HG02973 (cell line): ENCODE measurements around the gene KRTAP10-6.
"Not testable (repeated sequence)": the region's sequence is repeated elsewhere in the genome, so short reads cannot be mapped to it uniquely, and the experiment has no call there.

Experiments used
- ATAC-seq: cut with Tn5 transposase; IDR thresholded peaks from one replicate; pipeline ENCODE4 v1.9.1; 2021; ENCODE audit warnings: moderate library complexity; ENCODE audit not compliant: unreplicated experiment

The KRTAP10-6 gene, protein sequence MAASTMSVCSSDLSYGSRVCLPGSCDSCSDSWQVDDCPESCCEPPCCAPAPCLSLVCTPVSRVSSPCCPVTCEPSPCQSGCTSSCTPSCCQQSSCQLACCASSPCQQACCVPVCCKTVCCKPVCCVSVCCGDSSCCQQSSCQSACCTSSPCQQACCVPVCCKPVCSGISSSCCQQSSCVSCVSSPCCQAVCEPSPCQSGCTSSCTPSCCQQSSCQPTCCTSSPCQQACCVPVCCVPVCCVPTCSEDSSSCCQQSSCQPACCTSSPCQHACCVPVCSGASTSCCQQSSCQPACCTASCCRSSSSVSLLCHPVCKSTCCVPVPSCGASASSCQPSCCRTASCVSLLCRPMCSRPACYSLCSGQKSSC

DNA sequence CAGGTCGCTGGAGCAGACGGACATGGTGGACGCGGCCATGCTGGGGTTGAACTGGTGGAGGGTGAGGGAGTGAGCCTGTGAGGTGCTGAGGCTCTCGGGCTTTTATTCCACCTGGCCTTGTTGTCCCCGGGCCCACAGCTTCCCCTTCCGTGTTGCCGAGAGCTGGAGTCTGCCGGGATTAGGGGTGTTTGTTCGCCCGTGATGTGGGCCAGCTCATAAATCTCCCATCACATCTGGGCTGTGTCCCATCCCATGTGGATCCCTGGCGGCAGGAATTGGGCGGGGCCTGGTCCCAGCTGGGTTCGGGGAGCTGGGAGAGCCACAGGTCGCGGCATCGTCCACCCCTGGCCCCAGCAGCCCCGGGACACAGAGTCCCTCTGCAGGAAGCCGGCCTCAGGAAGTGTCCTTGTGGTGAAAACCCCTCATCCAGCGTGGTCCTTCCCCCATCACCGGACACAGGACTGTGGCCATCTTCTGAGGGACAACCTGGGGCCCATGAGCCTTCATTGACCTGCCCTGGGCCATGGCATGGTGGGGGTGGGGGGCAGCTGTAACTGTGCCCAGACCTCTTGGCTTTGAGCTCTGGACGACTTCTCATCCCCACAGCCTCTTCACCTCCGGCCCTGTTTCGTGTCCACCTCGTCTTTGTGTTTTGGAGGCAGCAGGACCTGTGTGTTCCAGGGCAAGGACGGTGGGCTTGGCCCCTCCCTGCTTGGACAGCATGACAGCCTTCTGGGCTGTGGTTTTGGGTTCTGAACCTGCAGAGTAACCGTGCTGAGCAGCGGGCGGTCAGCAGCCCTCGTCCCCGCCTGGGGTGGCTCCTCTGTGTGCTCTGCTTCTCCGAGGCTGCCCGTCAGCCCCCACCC, at the start of gene KRTAP10-6:
TSS of gene KRTAP10-6 (minus strand) at position 60 of the 866 bp plus-strand sequence. CDS start at position 39, 21 bp downstream.
- ATAC-seq: no peak

GRCh38 chr21:44640761-44641160, 48.5 kb upstream of the KRTAP10-6 start:
- ATAC-seq: no peak

DNA sequence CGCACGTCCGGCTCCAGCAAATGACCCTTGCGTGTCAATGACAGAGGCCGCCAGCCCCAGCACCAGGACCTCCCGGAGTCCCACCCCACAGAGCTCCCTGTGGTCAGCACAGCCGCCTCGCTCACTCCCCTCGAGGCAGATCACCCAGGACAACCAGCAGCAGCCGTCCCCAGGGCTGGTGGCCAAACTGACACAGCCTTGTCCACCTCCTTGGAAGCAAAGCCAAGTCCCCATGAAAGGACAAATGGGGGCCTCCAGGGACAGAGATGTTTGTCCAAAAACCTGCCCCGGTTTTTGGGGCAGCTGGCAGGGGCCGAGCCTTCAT, 47.0 kb upstream of the KRTAP10-6 start:
- ATAC-seq: no peak

- ATAC-seq: not testable (repeated sequence)
Observed at GRCh38 chr21:44638506-44639330, 46.4 kb upstream of the KRTAP10-6 start.

- ATAC-seq: not testable (repeated sequence)
Observed at GRCh38 chr21:44637851-44638348, 45.6 kb upstream of the KRTAP10-6 start.

- ATAC-seq: no peak
Observed at GRCh38 chr21:44637018-44637850, 44.9 kb upstream of the KRTAP10-6 start, which contains the start of gene KRTAP10-10. Gene KRTAP10-10 (plus strand): TSS chr21:44637356. CDS start chr21:44637418, 62 bp downstream.

DNA sequence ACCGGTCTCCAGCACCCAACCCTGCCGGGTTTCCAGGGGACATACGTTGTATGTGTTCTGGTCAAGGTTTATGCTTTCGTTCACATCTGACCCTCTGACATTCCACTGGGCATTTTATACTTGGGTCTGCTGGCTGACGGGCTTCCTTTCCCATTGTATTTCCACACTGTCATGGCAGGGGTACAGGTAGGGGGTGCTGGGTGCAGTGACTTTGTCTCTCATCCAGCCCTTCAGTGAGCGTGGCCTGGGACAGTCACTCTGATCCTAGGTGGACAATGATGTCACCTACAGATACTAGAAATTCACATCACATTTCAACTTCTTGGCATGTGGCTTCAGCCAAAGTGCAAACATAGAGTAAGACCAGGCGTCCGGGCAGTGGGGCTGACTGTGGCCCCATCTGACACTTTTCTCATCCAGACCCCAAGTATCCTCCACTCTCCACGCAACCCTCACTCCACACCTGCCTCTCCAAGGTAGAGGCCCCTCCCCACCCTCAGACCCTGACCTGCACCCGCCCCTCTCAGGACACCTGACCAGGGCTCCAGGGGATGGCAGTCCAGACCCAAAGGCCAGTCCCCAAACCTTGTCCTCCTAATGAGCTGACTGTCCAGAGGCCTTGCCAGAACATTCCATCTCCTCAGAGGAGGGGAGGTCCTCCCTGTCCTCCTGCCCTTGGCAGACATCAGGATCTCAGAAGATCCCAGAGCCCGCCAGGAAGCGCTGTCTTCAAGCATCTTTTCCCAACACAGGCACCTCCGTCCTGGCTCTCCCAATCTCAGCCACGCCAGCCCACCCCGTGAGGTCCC, 44.1 kb upstream of the KRTAP10-6 start:
- ATAC-seq: no peak

DNA sequence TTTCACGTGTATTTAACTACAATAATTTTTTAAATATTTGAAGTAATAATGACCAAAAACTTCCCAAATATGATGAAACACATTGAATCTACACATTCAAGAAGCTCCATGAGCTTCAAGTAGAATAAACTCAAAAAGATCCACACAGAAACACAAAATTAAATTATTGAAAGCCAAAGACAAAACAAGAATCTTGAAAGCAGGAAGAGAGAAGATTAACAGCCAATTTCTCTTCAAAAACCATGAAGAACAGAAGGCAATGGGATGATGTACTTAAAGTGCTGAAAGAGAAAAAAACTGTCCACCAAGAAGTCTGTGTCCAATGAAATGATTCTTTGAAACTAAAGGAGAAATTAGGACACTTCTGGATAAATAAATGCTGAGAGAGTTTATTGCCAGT, 39.8 kb upstream of the KRTAP10-6 start:
- ATAC-seq: no peak

DNA sequence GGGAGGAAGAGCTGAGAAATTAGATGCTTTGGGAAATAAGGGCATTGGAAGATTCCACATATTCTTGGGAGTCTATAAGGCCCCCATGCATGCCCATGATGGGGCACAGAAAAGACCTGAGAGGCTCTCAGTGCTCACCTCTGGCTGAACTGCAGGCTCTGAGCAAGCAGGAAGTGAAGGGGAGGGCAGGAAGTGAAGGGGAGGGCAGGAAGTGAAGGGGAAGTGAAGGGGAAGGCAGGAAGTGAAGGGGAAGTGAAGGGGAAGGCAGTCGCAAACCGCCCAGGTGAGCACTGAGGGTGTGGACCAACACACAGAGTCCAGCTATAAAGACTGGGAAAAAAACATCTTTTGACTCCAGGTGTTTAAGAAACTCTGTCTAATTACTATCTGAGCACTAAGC, 38.1 kb upstream of the KRTAP10-6 start:
- ATAC-seq: no peak

- ATAC-seq: no peak
Observed at GRCh38 chr21:44628707-44629391, 36.5 kb upstream of the KRTAP10-6 start.

- ATAC-seq: not testable (repeated sequence)
Observed at GRCh38 chr21:44627831-44628233, 35.5 kb upstream of the KRTAP10-6 start.

- ATAC-seq: not testable (repeated sequence)
Observed at GRCh38 chr21:44627181-44627822, 35.0 kb upstream of the KRTAP10-6 start.

DNA sequence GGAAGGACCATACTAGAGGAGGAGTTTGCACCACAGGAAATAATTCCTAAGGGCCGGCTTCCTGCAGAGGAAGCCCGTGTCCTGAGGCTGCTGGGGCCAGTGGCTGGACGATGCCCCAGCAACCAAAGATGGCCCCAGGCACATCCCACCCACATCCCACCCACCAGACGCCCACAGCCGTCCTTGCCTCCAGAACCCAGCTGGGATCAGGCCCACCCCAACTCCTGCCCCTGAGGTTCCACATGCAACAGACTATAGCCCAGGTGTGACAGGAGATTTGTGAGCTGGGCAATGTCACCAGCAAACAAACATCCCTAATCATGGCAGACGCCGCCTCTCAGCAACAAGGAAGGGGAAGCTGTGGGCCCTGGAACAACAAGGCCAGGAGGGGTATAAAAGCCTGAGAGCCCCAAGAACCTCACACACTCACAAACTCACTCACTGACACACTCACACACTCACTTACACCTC, 34.4 kb upstream of the KRTAP10-6 start, which contains the start of gene KRTAP10-9:
TSS of gene KRTAP10-9 (plus strand) at position 421 of the 471 bp plus-strand sequence. CDS start 79 bp downstream, outside the sequence.
- ATAC-seq: no peak

DNA sequence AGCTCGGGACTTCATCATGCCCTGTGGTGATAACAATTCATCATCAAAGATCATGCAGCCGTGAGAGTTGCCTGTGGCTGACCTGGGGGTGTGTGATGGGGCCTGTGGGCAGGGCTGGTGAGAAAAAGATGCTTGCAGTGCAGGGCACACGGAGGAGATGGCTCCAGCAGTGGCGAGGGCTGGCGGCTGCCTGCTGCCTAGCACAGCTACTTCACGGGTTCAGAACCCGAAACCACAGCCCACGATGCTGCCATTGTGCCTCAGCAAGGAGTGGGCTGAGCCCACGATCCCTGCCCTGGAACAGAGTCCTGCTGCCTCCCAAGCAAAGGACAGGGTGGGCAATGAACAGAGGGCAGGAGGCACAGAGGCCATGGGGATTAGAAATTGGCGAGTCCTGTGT, 34.0 kb upstream of the KRTAP10-6 start:
- no peak for ATAC-seq

DNA sequence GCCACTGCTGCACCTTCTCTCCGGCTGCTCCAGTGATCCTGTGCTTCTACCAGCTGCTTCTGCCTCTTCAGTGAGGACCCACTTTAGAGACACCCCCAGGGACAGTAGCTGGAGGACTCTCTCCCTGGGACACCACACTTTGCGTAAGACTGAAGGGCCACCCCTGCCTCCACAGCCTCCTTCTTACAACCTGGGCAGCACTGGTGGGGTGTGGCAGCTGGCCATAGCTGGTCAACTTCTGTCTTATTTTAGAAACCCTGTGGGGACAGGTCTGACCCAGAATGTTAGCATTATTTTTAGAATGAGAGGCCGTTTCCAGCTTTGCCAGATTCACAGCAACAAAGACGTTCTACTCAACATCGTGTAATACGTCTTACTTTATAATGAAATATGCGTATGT, 33.5 kb upstream of the KRTAP10-6 start:
- ATAC-seq: no peak

DNA sequence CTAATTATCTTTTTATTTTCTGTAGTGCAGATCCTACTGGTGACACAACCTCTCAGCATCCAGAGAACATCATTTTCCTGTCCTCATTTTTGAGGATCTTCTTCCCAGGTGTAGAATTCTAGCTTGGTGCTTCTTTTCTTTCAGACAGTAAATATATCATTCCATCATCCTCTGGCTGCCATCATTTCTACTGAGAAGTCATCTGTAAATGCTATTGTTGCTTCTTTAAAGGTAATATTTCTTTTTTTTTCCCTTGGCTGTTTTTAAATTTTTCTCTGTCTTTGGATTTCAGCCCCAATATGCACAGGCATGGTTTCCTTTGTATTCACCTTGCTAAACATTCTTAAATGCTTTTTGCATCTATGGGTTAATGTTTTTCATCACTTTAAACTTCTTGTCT, 31.3 kb upstream of the KRTAP10-6 start:
- ATAC-seq: no peak

GRCh38 chr21:44619886-44620285, 27.6 kb upstream of the KRTAP10-6 start:
- no peak for ATAC-seq

DNA sequence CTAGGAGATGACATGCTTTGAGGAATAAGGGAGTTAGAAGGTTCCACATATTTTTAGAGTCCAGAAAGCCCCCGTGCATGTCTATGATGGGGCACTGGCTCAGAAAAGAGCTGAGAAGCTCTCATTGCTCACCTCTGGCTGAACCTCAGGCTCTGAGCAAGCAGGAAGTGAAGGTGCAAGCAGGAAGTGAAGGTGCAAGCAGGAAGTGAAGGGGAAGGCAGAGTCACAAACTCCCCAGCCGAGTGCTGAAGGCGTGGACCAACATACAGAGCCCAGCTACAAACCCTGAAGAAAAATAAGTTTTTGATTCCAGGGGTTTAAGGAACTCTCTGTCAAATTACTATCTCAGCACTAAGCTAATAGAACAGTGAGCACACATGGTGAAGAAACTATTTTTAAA, 26.6 kb upstream of the KRTAP10-6 start:
- no peak for ATAC-seq
